Osteocyte (in vitro differentiated cells): ENCODE data around the gene CLCN3. TPM values are rescaled to one million over a fixed set of nuclear protein-coding genes. Genes with fewer than 3 reads are reported as not detected.

Experiments
- DNase-seq: peaks from one replicate; pipeline ENCODE4 v3.0.0; 2021; ENCODE audit warnings: mixed read lengths; ENCODE audit not compliant: unreplicated experiment; ENCODE audit errors: extremely low spot score
- H3K27ac Mint-ChIP-seq: one replicate; pipeline ENCODE4 v1.8.0; 2021; ENCODE audit warnings: mild to moderate bottlenecking, mixed read lengths; ENCODE audit not compliant: unreplicated experiment
- H3K27me3 Mint-ChIP-seq: one replicate; pipeline ENCODE4 v1.8.0; 2021; ENCODE audit warnings: mixed read lengths; ENCODE audit not compliant: unreplicated experiment
- H3K36me3 Mint-ChIP-seq: one replicate; pipeline ENCODE4 v1.8.0; 2021; ENCODE audit warnings: mixed read lengths; ENCODE audit not compliant: unreplicated experiment
- H3K4me1 Mint-ChIP-seq: one replicate; pipeline ENCODE4 v1.8.0; 2021; ENCODE audit warnings: mixed read lengths; ENCODE audit not compliant: unreplicated experiment
- H3K4me3 Mint-ChIP-seq: one replicate; pipeline ENCODE4 v1.8.0; 2021; ENCODE audit warnings: mild to moderate bottlenecking, moderate library complexity, mixed read lengths; ENCODE audit not compliant: unreplicated experiment
- H3K9me3 Mint-ChIP-seq: one replicate; pipeline ENCODE4 v1.8.0; 2021; ENCODE audit warnings: mixed read lengths; ENCODE audit not compliant: unreplicated experiment
- total RNA-seq: library from RNA; stranded (reverse); gene quantifications from 2 replicates; pipeline ENCODE4 v1.2.1, GENCODE V29; 2021
- TF ChIP-seq, protein P1 (sequence below): fragments of 200-600 bp; sonication (generic); IDR thresholded peaks from 2 replicates; pipeline ENCODE4 v1.5.0; 2021; ENCODE audit warnings: antibody characterized with exemption, mild to moderate bottlenecking, moderate library complexity

CLCN3 gene
- total RNA-seq, 1 donor from 2014 or later: 38.0 TPM

DNA sequence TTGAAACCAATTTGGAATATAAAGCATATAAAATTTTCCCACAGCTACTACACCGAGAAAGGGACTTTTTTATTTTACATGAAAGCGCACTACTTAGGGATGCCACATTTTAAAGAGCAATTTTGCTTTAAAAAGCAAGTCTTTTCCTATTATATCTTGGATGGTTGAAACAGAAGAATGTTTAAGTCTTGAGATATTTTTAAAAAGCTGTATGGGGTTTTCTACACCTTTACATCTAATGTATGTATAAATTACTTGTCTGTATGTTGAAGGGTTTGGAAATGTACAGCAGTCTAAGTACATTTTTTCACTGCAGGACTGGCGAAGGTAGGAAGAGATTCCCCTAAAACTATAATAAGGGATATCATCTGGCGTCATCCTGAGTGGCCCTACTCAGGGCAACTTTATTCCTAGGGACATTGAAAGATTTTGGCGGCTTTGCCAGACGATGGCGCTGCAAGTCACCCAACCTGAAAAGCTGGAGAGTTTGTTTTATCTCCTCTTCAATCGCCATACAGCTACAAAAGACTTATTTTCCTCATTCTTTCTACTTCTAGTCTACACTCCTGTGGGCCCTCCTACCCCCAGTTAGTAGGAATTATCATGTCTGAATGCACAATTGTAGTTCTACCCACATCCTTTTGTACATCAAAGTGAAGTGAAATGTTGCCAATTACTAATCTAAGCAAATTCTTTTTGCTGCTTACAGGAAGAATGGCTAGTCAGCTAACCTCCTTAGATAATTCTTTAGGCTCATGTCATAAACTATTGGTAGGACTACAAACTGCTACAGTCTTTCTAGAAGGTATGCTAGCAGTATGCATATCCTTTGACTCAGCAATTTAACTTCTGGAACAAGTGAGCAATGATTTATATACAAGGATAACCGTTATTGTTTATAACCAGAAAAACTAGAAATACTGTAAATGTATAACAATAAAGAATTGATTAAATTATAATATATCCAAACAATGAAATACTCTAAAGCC, 7.2 kb upstream of the CLCN3 start:
- no peak for DNase-seq
- Mint-ChIP-seq H3K4me1 (peaks cover 22% of the 10 kb centered on the region), H3K27me3 (no peaks in the 10 kb centered on the region), H3K9me3 (no peaks in the 10 kb centered on the region), H3K4me3 (peak overlapping the region; percentile 96), H3K36me3 (peaks cover 1% of the 10 kb centered on the region), H3K27ac (peak overlapping the region; percentile 99)
- TF ChIP-seq, protein P1, sequence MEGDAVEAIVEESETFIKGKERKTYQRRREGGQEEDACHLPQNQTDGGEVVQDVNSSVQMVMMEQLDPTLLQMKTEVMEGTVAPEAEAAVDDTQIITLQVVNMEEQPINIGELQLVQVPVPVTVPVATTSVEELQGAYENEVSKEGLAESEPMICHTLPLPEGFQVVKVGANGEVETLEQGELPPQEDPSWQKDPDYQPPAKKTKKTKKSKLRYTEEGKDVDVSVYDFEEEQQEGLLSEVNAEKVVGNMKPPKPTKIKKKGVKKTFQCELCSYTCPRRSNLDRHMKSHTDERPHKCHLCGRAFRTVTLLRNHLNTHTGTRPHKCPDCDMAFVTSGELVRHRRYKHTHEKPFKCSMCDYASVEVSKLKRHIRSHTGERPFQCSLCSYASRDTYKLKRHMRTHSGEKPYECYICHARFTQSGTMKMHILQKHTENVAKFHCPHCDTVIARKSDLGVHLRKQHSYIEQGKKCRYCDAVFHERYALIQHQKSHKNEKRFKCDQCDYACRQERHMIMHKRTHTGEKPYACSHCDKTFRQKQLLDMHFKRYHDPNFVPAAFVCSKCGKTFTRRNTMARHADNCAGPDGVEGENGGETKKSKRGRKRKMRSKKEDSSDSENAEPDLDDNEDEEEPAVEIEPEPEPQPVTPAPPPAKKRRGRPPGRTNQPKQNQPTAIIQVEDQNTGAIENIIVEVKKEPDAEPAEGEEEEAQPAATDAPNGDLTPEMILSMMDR: peak; percentile 83

DNA sequence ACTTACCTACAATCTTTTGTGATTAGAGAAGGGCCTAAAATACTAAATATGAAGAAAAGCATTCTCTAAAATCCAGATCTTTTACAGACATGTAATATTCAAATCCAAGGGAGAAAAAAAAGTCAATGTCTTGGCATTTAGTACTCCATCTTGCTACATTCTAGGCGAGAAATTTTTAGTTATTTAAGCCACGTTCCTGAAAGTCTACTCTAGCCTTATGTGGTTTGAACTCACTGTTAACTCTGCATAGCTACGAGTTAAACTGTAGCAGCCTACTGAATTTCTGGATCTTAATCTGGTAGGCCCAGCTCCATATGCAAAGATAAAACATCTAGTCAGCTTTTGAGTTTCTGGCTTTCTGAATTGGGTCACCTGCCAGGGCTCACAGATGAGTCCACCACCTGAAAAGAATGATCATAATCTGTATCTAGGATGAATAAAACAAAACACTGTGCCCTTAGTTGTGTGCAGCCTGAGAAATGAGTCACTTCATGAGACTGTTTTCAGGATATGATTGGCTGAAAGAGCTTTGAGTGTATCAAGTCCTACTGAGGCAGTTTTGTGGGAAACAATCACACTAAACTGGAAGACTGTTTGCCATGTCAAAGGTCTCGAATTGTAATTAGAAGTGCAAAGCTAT, 4.8 kb upstream of the CLCN3 start:
- Mint-ChIP-seq H3K4me1 (peaks cover 27% of the 10 kb centered on the region), H3K9me3 (no peaks in the 10 kb centered on the region), H3K36me3 (no peaks in the 10 kb centered on the region), H3K27me3 (no peaks in the 10 kb centered on the region), H3K27ac (no peak overlapping the region), H3K4me3 (no peak overlapping the region)
- TF ChIP-seq, protein P1: no peak
- no peak for DNase-seq

DNA sequence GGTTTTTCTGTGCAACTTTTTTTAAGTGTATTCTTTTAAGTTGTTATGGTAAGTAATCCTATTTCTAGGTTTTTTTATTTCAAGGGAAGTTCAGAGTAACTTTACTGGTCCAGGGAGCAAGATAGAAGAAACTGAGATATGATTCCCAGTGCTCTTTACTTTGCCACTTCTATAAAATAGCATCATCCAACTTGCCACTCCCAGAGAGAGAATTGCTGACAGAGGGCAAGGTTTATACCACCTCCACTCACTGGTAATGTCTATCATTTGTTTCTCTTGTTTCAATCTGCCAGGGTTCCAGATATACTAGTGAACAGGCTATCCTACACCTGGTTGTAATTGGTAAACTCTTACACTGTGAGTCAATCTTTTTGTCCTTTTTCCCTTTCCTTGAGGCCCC, 3.5 kb upstream of the CLCN3 start:
- peaks cover 21% of the 10 kb centered on the region for H3K4me1 Mint-ChIP-seq
- no peaks in the 10 kb centered on the region for H3K27me3 Mint-ChIP-seq
- H3K27ac Mint-ChIP-seq: no peak overlapping the region
- no peak overlapping the region for H3K4me3 Mint-ChIP-seq
- TF ChIP-seq, protein P1: no peak
- no peaks in the 10 kb centered on the region for H3K36me3 Mint-ChIP-seq
- H3K9me3 Mint-ChIP-seq: no peaks in the 10 kb centered on the region
- no peak for DNase-seq

DNA sequence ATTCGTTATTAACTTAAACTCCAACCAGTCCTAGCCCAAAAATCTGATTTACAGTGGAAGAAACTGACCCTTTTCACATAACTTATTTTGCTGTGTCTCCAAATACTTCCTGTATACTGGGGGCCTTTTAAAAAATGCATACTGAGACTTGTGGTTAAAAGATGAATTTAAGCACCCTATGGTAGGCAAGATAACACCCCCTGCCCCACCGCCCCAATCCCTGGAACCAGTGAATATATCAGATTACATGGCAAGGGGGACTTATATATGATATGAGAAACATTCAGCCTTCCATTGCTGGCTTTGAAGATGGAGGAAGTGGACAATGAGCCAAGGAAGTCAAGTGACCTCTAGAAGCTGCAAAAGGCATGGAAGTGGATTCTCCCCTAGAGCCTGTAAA, 3.1 kb upstream of the CLCN3 start:
- TF ChIP-seq, protein P1: no peak
- no peak for DNase-seq
- peaks cover 25% of the 10 kb centered on the region for H3K4me1 Mint-ChIP-seq
- no peak overlapping the region for H3K27ac Mint-ChIP-seq
- H3K4me3 Mint-ChIP-seq: no peak overlapping the region
- H3K36me3 Mint-ChIP-seq: no peaks in the 10 kb centered on the region
- H3K27me3 Mint-ChIP-seq: no peaks in the 10 kb centered on the region
- no peaks in the 10 kb centered on the region for H3K9me3 Mint-ChIP-seq

DNA sequence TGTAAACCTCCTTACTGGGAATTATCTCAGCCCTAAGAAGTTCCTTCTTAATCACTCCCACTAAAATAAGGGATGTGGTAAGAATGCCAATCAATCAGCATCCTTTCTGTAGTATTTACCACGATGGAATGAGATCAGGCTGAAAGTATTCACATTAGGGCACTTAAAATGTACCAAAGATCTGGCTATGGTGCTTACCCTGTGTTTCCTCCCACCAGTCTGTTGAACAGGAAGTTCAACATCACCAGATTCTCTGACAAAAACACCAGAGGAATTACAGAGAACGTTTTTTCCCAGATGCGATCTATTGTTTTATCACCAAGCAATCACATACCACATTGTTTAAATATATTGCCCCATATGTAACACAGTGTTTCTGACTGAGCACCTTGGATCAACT, 2.1 kb upstream of the CLCN3 start:
- Mint-ChIP-seq H3K9me3 (no peaks in the 10 kb centered on the region), H3K27ac (no peak overlapping the region), H3K36me3 (no peaks in the 10 kb centered on the region), H3K4me3 (no peak overlapping the region), H3K27me3 (no peaks in the 10 kb centered on the region), H3K4me1 (peaks cover 27% of the 10 kb centered on the region)
- TF ChIP-seq, protein P1: no peak
- no peak for DNase-seq
